WTC11 (cell line): ENCODE results near the gene HYI. TPM values are rescaled to one million over a fixed set of nuclear protein-coding genes. Genes with fewer than 3 reads are reported as not detected.

Source experiments
- ATAC-seq: fragments of 200-7000 bp; cut with Tn5 transposase; 2 replicates; pipeline ENCODE4 v1.10.0; 2021; ENCODE audit warnings: mild to moderate bottlenecking, moderate library complexity
- CTCF ChIA-PET: fragments of 300-600 bp; sonication (Branson Sonifier 250); formaldehyde crosslinking; loops from one replicate; lab custom pipeline; 2021; ENCODE audit warnings: antibody characterized with exemption; lab: Charles Lee
- POLR2A ChIA-PET: fragments of 350-600 bp; sonication (Branson Sonifier 250); formaldehyde crosslinking; loops from one replicate; lab custom pipeline; 2021; ENCODE audit warnings: antibody characterized with exemption; lab: Charles Lee
- DNase-seq: peaks from one replicate; pipeline ENCODE4 v3.0.0; 2021; ENCODE audit warnings: low spot score
- H3K27ac Mint-ChIP-seq: 2 replicates; pipeline ENCODE4 v1.8.0; 2021; ENCODE audit warnings: mixed read lengths
- H3K27me3 Mint-ChIP-seq: 2 replicates; pipeline ENCODE4 v1.8.0; 2021; ENCODE audit warnings: low read depth, mild to moderate bottlenecking, moderate library complexity, mixed read lengths
- H3K36me3 Mint-ChIP-seq: 2 replicates; pipeline ENCODE4 v1.8.0; 2021; ENCODE audit warnings: mixed read lengths
- H3K4me1 Mint-ChIP-seq: 2 replicates; pipeline ENCODE4 v1.8.0; 2022; ENCODE audit warnings: mixed read lengths
- H3K4me3 Mint-ChIP-seq: 2 replicates; pipeline ENCODE4 v1.8.0; 2021; ENCODE audit warnings: mild to moderate bottlenecking, moderate library complexity, mixed read lengths
- H3K9me3 Mint-ChIP-seq: 2 replicates; pipeline ENCODE4 v1.8.0; 2021; ENCODE audit warnings: mixed read lengths
- ELF4 ChIP-seq: sonication (generic); formaldehyde crosslinking; IDR thresholded peaks from 2 replicates; pipeline ENCODE4 v1.8.1; 2022; ENCODE audit warnings: low read depth, mild to moderate bottlenecking, moderate library complexity, missing genetic modification reagents
- ETV6 ChIP-seq: sonication (generic); formaldehyde crosslinking; IDR thresholded peaks from 2 replicates; pipeline ENCODE4 v1.8.1; 2022; ENCODE audit warnings: mild to moderate bottlenecking, missing genetic modification reagents
- FOXJ3 ChIP-seq: sonication (generic); formaldehyde crosslinking; IDR thresholded peaks from 2 replicates; pipeline ENCODE4 v1.9.0; 2021; ENCODE audit warnings: missing genetic modification reagents, mild to moderate bottlenecking, borderline replicate concordance
- FOXK1 ChIP-seq: sonication (generic); formaldehyde crosslinking; IDR thresholded peaks from 2 replicates; pipeline ENCODE4 v1.8.0; 2022; ENCODE audit warnings: mild to moderate bottlenecking, moderate library complexity, missing genetic modification reagents
- NFYB ChIP-seq: sonication (generic); formaldehyde crosslinking; conservative IDR thresholded peaks from 2 replicates; pipeline ENCODE4 v1.8.0; 2022; ENCODE audit warnings: low read depth, missing genetic modification reagents
- OVOL2 ChIP-seq: fragments of 250-450 bp; sonication (Bioruptor Pico); IDR thresholded peaks from 2 replicates; pipeline ENCODE4 v1.9.0; 2021; ENCODE audit warnings: mild to moderate bottlenecking, borderline replicate concordance
- SP1 ChIP-seq: sonication (generic); formaldehyde crosslinking; conservative IDR thresholded peaks from 2 replicates; pipeline ENCODE4 v1.8.1; 2022; ENCODE audit warnings: missing genetic modification reagents
- TCF7 ChIP-seq: sonication (generic); formaldehyde crosslinking; IDR thresholded peaks from 2 replicates; pipeline ENCODE4 v1.8.0; 2022; ENCODE audit warnings: mild to moderate bottlenecking, low read depth, missing genetic modification reagents, moderate library complexity
- TEAD1 ChIP-seq: sonication (generic); formaldehyde crosslinking; IDR thresholded peaks from 2 replicates; pipeline ENCODE4 v1.8.0; 2022; ENCODE audit warnings: mild to moderate bottlenecking, missing genetic modification reagents
- total RNA-seq: library from RNA; stranded (reverse); gene quantifications from 3 replicates; pipeline ENCODE4 v1.2.3, GENCODE V29; 2021
- TF ChIP-seq, protein P1 (sequence below): sonication (generic); formaldehyde crosslinking; IDR thresholded peaks from 2 replicates; pipeline ENCODE4 v1.8.0; 2022; ENCODE audit warnings: mild to moderate bottlenecking, missing genetic modification reagents
- TF ChIP-seq, protein P2 (sequence below): sonication (generic); formaldehyde crosslinking; IDR thresholded peaks from 2 replicates; pipeline ENCODE4 v1.8.1; 2023; ENCODE audit warnings: mild to moderate bottlenecking, missing genetic modification reagents, moderate library complexity
- TF ChIP-seq, protein P3 (sequence below): sonication (generic); formaldehyde crosslinking; IDR thresholded peaks from 2 replicates; pipeline ENCODE4 v1.8.0; 2022; ENCODE audit warnings: mild to moderate bottlenecking, missing genetic modification reagents
- TF ChIP-seq, protein P4 (sequence below): sonication (generic); formaldehyde crosslinking; IDR thresholded peaks from 2 replicates; pipeline ENCODE4 v1.8.0; 2022; ENCODE audit warnings: mild to moderate bottlenecking, missing genetic modification reagents
- TF ChIP-seq, protein P5 (sequence below): sonication (generic); formaldehyde crosslinking; IDR thresholded peaks from 2 replicates; pipeline ENCODE4 v1.8.1; 2022; ENCODE audit warnings: low read depth, mild to moderate bottlenecking, moderate library complexity, missing genetic modification reagents, borderline replicate concordance
- TF ChIP-seq, protein P6 (sequence below): sonication (generic); formaldehyde crosslinking; IDR thresholded peaks from 2 replicates; pipeline ENCODE4 v1.8.0; 2022; ENCODE audit warnings: missing genetic modification reagents
- TF ChIP-seq, protein P7 (sequence below): sonication (generic); formaldehyde crosslinking; IDR thresholded peaks from 2 replicates; pipeline ENCODE4 v1.8.0; 2022; ENCODE audit warnings: mild to moderate bottlenecking, missing genetic modification reagents
- TF ChIP-seq, protein P8 (sequence below): sonication (generic); formaldehyde crosslinking; IDR thresholded peaks from 2 replicates; pipeline ENCODE4 v1.8.0; 2023; ENCODE audit warnings: mild to moderate bottlenecking, missing genetic modification reagents

The HYI gene
- total RNA-seq, 1 experiment from 2014 or later = 23.2 TPM

DNA sequence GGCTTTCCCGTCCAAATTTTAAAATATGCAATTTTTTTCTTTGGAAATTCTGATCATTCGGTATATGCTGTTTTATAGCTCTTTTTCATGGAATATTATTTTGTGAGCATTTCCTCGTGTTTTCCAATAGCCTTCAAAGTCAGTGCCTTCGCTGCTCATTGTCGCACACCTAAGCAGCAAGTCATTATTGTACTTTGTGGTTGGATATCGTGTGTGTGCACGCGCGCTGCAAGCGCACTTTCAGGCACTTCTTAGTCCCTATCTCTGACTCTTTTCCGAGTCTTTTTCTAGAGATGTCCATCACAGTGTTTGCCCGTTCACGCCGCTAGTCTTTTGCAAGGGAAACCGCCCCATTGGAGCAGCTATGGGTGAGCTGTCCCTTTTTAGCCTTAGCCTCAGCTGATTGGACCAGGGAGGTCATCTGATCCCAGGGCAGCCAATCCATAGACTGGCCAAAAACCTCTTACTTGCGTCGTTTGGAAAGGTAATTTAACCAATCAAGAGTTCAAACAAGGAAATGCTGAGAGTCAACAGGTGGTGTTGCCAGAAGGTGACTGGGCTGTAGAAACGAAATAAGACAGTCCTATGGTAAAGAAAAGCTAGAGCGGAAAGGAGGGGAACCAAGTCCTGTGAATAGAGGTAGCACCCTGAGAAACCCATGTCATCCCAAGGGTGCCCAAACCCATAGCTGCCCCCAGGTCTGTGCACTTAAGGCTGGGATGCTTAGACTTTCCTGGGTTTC, 710 bp upstream of the HYI start:
- peaks cover 30% of the 10 kb centered on the region for H3K27me3 Mint-ChIP-seq
- DNase-seq = peak; percentile 73
- POLR2A ChIA-PET = interaction anchor here (1.0 to 1.3 kb wide), 4 partner anchors 10 to 196 kb away, joined by 3 to 8 read pairs (median 4); partner anchors contain the start of gene KDM4A
- no peaks in the 10 kb centered on the region for H3K9me3 Mint-ChIP-seq
- peaks cover 23% of the 10 kb centered on the region for H3K4me1 Mint-ChIP-seq
- H3K36me3 Mint-ChIP-seq = peaks cover 33% of the 10 kb centered on the region
- ATAC-seq = peak; percentile 88
- peak overlapping the region; percentile 99 for H3K27ac Mint-ChIP-seq
- peak overlapping the region; percentile 88 for H3K4me3 Mint-ChIP-seq
- TF ChIP-seq NFYB (CRISPR knock-in tag) (peak; percentile 70), OVOL2 (CRISPR knock-in tag) (no peak), SP1 (CRISPR knock-in tag) (0 out of 2 replicates have a peak, but pooled peaks have one; percentile 21), TEAD1 (CRISPR knock-in tag) (0 out of 2 replicates have a peak, but pooled peaks have one; percentile 13)
- TF ChIP-seq, protein P1, sequence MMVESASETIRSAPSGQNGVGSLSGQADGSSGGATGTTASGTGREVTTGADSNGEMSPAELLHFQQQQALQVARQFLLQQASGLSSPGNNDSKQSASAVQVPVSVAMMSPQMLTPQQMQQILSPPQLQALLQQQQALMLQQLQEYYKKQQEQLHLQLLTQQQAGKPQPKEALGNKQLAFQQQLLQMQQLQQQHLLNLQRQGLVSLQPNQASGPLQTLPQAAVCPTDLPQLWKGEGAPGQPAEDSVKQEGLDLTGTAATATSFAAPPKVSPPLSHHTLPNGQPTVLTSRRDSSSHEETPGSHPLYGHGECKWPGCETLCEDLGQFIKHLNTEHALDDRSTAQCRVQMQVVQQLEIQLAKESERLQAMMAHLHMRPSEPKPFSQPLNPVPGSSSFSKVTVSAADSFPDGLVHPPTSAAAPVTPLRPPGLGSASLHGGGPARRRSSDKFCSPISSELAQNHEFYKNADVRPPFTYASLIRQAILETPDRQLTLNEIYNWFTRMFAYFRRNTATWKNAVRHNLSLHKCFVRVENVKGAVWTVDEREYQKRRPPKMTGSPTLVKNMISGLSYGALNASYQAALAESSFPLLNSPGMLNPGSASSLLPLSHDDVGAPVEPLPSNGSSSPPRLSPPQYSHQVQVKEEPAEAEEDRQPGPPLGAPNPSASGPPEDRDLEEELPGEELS = 0 out of 2 replicates have a peak, but pooled peaks have one; percentile 18
- TF ChIP-seq, protein P2, sequence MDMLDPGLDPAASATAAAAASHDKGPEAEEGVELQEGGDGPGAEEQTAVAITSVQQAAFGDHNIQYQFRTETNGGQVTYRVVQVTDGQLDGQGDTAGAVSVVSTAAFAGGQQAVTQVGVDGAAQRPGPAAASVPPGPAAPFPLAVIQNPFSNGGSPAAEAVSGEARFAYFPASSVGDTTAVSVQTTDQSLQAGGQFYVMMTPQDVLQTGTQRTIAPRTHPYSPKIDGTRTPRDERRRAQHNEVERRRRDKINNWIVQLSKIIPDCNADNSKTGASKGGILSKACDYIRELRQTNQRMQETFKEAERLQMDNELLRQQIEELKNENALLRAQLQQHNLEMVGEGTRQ (CRISPR knock-in tag) = peak; percentile 91
- TF ChIP-seq, protein P3, sequence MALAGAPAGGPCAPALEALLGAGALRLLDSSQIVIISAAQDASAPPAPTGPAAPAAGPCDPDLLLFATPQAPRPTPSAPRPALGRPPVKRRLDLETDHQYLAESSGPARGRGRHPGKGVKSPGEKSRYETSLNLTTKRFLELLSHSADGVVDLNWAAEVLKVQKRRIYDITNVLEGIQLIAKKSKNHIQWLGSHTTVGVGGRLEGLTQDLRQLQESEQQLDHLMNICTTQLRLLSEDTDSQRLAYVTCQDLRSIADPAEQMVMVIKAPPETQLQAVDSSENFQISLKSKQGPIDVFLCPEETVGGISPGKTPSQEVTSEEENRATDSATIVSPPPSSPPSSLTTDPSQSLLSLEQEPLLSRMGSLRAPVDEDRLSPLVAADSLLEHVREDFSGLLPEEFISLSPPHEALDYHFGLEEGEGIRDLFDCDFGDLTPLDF (CRISPR knock-in tag) = no peak
- TF ChIP-seq, protein P4, sequence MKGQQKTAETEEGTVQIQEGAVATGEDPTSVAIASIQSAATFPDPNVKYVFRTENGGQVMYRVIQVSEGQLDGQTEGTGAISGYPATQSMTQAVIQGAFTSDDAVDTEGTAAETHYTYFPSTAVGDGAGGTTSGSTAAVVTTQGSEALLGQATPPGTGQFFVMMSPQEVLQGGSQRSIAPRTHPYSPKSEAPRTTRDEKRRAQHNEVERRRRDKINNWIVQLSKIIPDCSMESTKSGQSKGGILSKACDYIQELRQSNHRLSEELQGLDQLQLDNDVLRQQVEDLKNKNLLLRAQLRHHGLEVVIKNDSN (CRISPR knock-in tag) = peak; percentile 89
- CTCF ChIA-PET = interaction anchor here (0.8 to 2.5 kb wide), 14 partner anchors 9 to 480 kb away, joined by 3 to 14 read pairs (median 4); partner anchors contain the start of genes C1orf210, CDC20 and PTPRF

DNA sequence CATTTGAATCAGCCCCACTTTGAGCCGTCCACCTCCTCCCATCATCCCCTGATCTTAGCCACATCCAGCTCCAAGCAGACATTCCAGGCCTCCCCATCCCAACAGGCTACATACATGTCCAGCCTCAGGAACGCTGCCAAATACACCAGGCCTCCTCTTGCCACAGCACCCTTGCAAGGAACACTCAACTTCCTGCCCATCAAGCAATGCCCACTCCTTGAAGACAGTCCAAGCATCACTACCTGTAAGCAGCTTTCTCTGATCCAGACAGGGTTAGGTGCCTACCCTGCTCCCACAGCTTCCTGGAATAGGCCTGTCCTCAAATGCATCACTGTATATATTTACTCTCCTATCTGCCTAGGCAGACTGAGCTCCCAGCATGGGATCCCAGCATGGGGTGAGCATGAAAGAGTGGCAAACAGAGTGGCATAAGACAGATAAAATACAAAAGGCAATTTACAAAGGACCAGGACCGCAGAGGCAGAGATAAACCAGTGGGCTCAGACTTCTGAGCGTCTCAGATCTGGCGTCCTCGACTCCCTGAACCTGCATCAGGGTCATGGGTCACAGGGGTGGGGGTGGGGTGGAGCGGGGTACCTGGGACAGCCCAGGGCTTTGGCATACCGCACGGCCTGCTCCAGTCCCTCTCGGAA, 816 bp downstream of the HYI start:
- Mint-ChIP-seq H3K4me1 (peaks cover 23% of the 10 kb centered on the region), H3K27ac (peak overlapping the region; percentile 15; the same call in 1 of the 2 replicates), H3K4me3 (peak overlapping the region; percentile 72), H3K36me3 (peaks cover 42% of the 10 kb centered on the region), H3K27me3 (peaks cover 15% of the 10 kb centered on the region), H3K9me3 (no peaks in the 10 kb centered on the region)
- POLR2A ChIA-PET = no interaction called here
- CTCF ChIA-PET = interaction anchor here (0.7 to 2.5 kb wide), 3 partner anchors 39 to 482 kb away, joined by 3 to 14 read pairs (median 4); no protein-coding TSS in a partner anchor
- no peak for DNase-seq
- peak; percentile 56 for ATAC-seq
- TF ChIP-seq FOXK1 (CRISPR knock-in tag) (no peak), TCF7 (no peak), ETV6 (CRISPR knock-in tag) (no peak), FOXJ3 (CRISPR knock-in tag) (no peak), ELF4 (CRISPR knock-in tag) (no peak)
- TF ChIP-seq, protein P5, sequence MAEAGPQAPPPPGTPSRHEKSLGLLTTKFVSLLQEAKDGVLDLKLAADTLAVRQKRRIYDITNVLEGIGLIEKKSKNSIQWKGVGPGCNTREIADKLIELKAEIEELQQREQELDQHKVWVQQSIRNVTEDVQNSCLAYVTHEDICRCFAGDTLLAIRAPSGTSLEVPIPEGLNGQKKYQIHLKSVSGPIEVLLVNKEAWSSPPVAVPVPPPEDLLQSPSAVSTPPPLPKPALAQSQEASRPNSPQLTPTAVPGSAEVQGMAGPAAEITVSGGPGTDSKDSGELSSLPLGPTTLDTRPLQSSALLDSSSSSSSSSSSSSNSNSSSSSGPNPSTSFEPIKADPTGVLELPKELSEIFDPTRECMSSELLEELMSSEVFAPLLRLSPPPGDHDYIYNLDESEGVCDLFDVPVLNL = no peak
- TF ChIP-seq, protein P6, sequence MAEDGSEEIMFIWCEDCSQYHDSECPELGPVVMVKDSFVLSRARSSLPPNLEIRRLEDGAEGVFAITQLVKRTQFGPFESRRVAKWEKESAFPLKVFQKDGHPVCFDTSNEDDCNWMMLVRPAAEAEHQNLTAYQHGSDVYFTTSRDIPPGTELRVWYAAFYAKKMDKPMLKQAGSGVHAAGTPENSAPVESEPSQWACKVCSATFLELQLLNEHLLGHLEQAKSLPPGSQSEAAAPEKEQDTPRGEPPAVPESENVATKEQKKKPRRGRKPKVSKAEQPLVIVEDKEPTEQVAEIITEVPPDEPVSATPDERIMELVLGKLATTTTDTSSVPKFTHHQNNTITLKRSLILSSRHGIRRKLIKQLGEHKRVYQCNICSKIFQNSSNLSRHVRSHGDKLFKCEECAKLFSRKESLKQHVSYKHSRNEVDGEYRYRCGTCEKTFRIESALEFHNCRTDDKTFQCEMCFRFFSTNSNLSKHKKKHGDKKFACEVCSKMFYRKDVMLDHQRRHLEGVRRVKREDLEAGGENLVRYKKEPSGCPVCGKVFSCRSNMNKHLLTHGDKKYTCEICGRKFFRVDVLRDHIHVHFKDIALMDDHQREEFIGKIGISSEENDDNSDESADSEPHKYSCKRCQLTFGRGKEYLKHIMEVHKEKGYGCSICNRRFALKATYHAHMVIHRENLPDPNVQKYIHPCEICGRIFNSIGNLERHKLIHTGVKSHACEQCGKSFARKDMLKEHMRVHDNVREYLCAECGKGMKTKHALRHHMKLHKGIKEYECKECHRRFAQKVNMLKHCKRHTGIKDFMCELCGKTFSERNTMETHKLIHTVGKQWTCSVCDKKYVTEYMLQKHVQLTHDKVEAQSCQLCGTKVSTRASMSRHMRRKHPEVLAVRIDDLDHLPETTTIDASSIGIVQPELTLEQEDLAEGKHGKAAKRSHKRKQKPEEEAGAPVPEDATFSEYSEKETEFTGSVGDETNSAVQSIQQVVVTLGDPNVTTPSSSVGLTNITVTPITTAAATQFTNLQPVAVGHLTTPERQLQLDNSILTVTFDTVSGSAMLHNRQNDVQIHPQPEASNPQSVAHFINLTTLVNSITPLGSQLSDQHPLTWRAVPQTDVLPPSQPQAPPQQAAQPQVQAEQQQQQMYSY (CRISPR knock-in tag) = no peak
- TF ChIP-seq, protein P7, sequence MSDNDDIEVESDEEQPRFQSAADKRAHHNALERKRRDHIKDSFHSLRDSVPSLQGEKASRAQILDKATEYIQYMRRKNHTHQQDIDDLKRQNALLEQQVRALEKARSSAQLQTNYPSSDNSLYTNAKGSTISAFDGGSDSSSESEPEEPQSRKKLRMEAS (CRISPR knock-in tag) = 0 out of 2 replicates have a peak, but pooled peaks have one; percentile 24
- TF ChIP-seq, protein P8, sequence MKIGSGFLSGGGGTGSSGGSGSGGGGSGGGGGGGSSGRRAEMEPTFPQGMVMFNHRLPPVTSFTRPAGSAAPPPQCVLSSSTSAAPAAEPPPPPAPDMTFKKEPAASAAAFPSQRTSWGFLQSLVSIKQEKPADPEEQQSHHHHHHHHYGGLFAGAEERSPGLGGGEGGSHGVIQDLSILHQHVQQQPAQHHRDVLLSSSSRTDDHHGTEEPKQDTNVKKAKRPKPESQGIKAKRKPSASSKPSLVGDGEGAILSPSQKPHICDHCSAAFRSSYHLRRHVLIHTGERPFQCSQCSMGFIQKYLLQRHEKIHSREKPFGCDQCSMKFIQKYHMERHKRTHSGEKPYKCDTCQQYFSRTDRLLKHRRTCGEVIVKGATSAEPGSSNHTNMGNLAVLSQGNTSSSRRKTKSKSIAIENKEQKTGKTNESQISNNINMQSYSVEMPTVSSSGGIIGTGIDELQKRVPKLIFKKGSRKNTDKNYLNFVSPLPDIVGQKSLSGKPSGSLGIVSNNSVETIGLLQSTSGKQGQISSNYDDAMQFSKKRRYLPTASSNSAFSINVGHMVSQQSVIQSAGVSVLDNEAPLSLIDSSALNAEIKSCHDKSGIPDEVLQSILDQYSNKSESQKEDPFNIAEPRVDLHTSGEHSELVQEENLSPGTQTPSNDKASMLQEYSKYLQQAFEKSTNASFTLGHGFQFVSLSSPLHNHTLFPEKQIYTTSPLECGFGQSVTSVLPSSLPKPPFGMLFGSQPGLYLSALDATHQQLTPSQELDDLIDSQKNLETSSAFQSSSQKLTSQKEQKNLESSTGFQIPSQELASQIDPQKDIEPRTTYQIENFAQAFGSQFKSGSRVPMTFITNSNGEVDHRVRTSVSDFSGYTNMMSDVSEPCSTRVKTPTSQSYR = no peak
- TF ChIP-seq, protein P4 (CRISPR knock-in tag) = no peak
